ENCODE results near the gene GRHL3. TPM values are rescaled to one million over a fixed set of nuclear protein-coding genes. Genes with fewer than 3 reads are reported as not detected.

Gene GRHL3
- total and polyA plus RNA-seq, 2 donors (not counting 3 experiments of a cell fraction or from before 2014, with no cell fraction given), result not detected

GRCh38 chr1:24336075-24336474 is 16.9 kb downstream of the GRHL3 start:
- POLR2A ChIA-PET, result no interaction called here
- intact Hi-C loops (cut with micrococcal nuclease), result no loop called here
- no peak for TF ChIP-seq MYC (IDR thresholded peaks at IDR 0.05; ENCODE audit: low read depth, low read length)
- no peak for TF ChIP-seq GATA2 (IDR thresholded peaks at IDR 0.05; ENCODE audit: insufficient read depth, insufficient read length, low read depth, low read length)
- TF ChIP-seq, protein P1, sequence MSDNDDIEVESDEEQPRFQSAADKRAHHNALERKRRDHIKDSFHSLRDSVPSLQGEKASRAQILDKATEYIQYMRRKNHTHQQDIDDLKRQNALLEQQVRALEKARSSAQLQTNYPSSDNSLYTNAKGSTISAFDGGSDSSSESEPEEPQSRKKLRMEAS (IDR thresholded peaks at IDR 0.05; ENCODE audit: insufficient read depth, insufficient read length), result no peak
- no peak for TF ChIP-seq FOS (IDR thresholded peaks at IDR 0.05; ENCODE audit: borderline replicate concordance, insufficient read depth, low read length)
- no peak for TF ChIP-seq JUN (IDR thresholded peaks at IDR 0.05; ENCODE audit: borderline replicate concordance, insufficient read depth, insufficient read length, low read depth)
- TF ChIP-seq EZH2 (IDR thresholded peaks at IDR 0.05; ENCODE audit: borderline replicate concordance, low read depth, low read length, severe bottlenecking), result no peak
- no peak for TF ChIP-seq POLR2A (IDR thresholded peaks at IDR 0.05; ENCODE audit: low read depth, low read length)
- TF ChIP-seq POLR2AphosphoS5 (IDR thresholded peaks at IDR 0.05; ENCODE audit: insufficient read depth, low read depth, low read length), result no peak
- TF ChIP-seq CTCF (IDR thresholded peaks at IDR 0.05; ENCODE audit: extremely low read depth in 1 of 2, insufficient read depth in 1 of 2, low read depth in 1 of 2, low read length in 2 of 2), result no peak
- H3K27ac ChIP-seq (ENCODE audit: insufficient read depth, low read depth, low read length), result no peak overlapping the region
- DNase-seq (ENCODE audit: low read depth, low spot score), result no peak
- H3K4me3 ChIP-seq (replicated peaks in 1 of 3; ENCODE audit: insufficient read depth in 1 of 3, low read depth in 1 of 3, low read length in 3 of 3), result no peak overlapping the region
- no TSS peak for BruUV-seq (replicated peaks)
- no peak overlapping the region for H3K4me2 ChIP-seq (ENCODE audit: insufficient read depth, low read length)
- H4K20me1 ChIP-seq (replicated peaks; ENCODE audit: control insufficient read depth, extremely low read depth, insufficient read depth, low read length), result no peaks in the 10 kb centered on the region
- no peak for FAIRE-seq
- H3K4me1 ChIP-seq (ENCODE audit: control insufficient read depth, extremely low read depth, insufficient read depth, low read length), result no peaks in the 10 kb centered on the region
- no peak overlapping the region for H2AFZ ChIP-seq (ENCODE audit: low read depth, low read length)
- dilution Hi-C loops (cut with MboI; ENCODE audit: extremely low pct_ligation_motif_present, low sequenced_read_pairs), result no loop called here
- peaks cover 2 to 6% of the 10 kb centered on the region in 2 experiments for H3K27me3 ChIP-seq (ENCODE audit: control insufficient read depth in 2 of 2, insufficient read depth in 2 of 2, low read length in 2 of 2)
- no peak overlapping the region for H3K9ac ChIP-seq (replicated peaks; ENCODE audit: extremely low read depth, insufficient read depth, low read length)
- no peaks in the 10 kb centered on the region for H3K36me3 ChIP-seq (ENCODE audit: control insufficient read depth in 2 of 2, extremely low read depth in 1 of 2, insufficient read depth in 2 of 2, low read length in 2 of 2)
- H3K79me2 ChIP-seq (ENCODE audit: control insufficient read depth, insufficient read depth, low read length), result no peaks in the 10 kb centered on the region
- no peaks in the 10 kb centered on the region for H3K9me1 ChIP-seq (replicated peaks; ENCODE audit: control insufficient read depth, extremely low read depth, insufficient read depth, low read length)
- CTCF ChIA-PET, result interaction anchor here (1.9 kb wide), 1 partner anchor 134 kb away, joined by 4 read pairs; no protein-coding TSS in a partner anchor
- no peaks in the 10 kb centered on the region for H3K9me3 ChIP-seq (replicated peaks; ENCODE audit: control insufficient read depth, insufficient read depth, low read length)
